ENCODE results near the gene SH3BGRL3.

DNA sequence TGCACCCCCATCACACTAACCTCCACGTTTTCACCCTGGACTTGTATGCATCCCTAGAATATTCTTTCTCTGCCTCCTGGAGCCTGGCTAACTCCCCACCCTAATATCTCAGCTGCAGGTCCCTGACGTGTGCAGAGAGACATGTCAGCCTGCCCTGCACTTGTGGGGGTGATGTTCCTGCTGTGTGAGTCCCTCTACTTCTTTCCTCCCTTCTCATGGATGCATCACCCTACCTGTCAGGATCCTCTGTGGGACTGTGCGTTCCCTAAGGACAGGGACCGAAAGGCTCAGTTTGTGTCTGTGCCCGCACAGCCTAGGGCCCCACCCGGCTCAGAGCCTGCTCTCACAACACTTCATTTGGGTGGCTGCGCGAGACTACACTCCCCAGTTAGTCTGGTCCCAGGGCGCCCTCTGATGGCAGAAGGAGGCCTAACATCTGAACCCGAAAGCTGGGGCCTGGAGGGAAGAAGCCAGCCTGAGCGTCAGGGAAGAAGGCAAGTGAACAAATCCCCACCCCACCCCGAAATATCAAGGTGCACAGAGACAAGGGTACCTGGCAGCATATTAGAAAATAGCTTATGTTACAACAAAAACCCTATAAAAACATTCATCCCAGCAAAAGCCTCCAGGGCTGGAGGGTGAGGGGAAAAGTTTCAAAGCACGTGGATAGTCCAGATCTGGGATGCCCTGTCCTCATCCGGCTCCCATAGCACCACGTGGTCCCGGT is 41.6 kb downstream of the SH3BGRL3 start:
- TF ChIP-seq, protein P1, sequence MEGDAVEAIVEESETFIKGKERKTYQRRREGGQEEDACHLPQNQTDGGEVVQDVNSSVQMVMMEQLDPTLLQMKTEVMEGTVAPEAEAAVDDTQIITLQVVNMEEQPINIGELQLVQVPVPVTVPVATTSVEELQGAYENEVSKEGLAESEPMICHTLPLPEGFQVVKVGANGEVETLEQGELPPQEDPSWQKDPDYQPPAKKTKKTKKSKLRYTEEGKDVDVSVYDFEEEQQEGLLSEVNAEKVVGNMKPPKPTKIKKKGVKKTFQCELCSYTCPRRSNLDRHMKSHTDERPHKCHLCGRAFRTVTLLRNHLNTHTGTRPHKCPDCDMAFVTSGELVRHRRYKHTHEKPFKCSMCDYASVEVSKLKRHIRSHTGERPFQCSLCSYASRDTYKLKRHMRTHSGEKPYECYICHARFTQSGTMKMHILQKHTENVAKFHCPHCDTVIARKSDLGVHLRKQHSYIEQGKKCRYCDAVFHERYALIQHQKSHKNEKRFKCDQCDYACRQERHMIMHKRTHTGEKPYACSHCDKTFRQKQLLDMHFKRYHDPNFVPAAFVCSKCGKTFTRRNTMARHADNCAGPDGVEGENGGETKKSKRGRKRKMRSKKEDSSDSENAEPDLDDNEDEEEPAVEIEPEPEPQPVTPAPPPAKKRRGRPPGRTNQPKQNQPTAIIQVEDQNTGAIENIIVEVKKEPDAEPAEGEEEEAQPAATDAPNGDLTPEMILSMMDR (conservative IDR thresholded peaks at IDR 0.05; ENCODE audit: low read depth in 2 of 2), result peak; percentile 90 to 96
- TF ChIP-seq EZH2 (IDR thresholded peaks at IDR 0.05; ENCODE audit: low read depth, unreplicated experiment) (no peak), POLR2AphosphoS5 (IDR thresholded peaks at IDR 0.05; ENCODE audit: low read depth) (no peak), REST (IDR thresholded peaks at IDR 0.05; ENCODE audit: unreplicated experiment) (no peak), EZH2phosphoT487 (IDR thresholded peaks at IDR 0.05; ENCODE audit: unreplicated experiment) (no peak), CREB1 (CRISPR knock-in tag; IDR thresholded peaks at IDR 0.05; ENCODE audit: low read depth) (no peak), ZNF114 (CRISPR knock-in tag; IDR thresholded peaks at IDR 0.05) (no peak), NANOG (IDR thresholded peaks at IDR 0.05; ENCODE audit: borderline replicate concordance) (no peak)

Measured in GM23338 (cell line).